DMS114 treated with DMSO at 0.1 percent for 48 hours (cell line): Measurements from ENCODE around the gene FAM20C.

ENCODE experiments used
- DNase-seq: peaks from one replicate; lab custom pipeline; 2025; ENCODE audit not compliant: unreplicated experiment; lab: John Stamatoyannopoulos, UW

Gene FAM20C

GRCh38 chr7:208130-208673 is 15.8 kb downstream of the FAM20C start:
- no peak for DNase-seq

- no peak for DNase-seq
Observed at GRCh38 chr7:208816-209215, 16.4 kb downstream of the FAM20C start.

- DNase-seq = no peak
Observed at GRCh38 chr7:209416-209815, 17.0 kb downstream of the FAM20C start.

- DNase-seq = no peak
Observed at GRCh38 chr7:209906-210305, 17.5 kb downstream of the FAM20C start.

GRCh38 chr7:210401-210925 is 18.1 kb downstream of the FAM20C start:
- DNase-seq = no peak

- no peak for DNase-seq
Observed at GRCh38 chr7:211033-211714, 18.8 kb downstream of the FAM20C start.

GRCh38 chr7:211715-212058 is 19.3 kb downstream of the FAM20C start:
- no peak for DNase-seq

- DNase-seq = no peak
Observed at GRCh38 chr7:212754-213153, 20.4 kb downstream of the FAM20C start.

GRCh38 chr7:213324-213993 is 21.1 kb downstream of the FAM20C start:
- DNase-seq = no peak

GRCh38 chr7:214410-215212 is 22.2 kb downstream of the FAM20C start:
- no peak for DNase-seq

- no peak for DNase-seq
Observed at GRCh38 chr7:216360-217300, 24.3 kb downstream of the FAM20C start.

- no peak for DNase-seq
Observed at GRCh38 chr7:217781-218180, 25.4 kb downstream of the FAM20C start.

GRCh38 chr7:218316-218715 is 25.9 kb downstream of the FAM20C start:
- no peak for DNase-seq

GRCh38 chr7:218896-219580 is 26.7 kb downstream of the FAM20C start:
- DNase-seq = no peak

- DNase-seq = no peak
Observed at GRCh38 chr7:219581-220150, 27.3 kb downstream of the FAM20C start.

- no peak for DNase-seq
Observed at GRCh38 chr7:220151-220841, 27.9 kb downstream of the FAM20C start.

GRCh38 chr7:221978-222715 is 29.8 kb downstream of the FAM20C start:
- no peak for DNase-seq

GRCh38 chr7:222716-223041 is 30.3 kb downstream of the FAM20C start:
- DNase-seq = no peak
